Measurements from ENCODE around the gene PHYH. TPM values are rescaled to one million over a fixed set of nuclear protein-coding genes. Genes with fewer than 3 reads are reported as not detected.
"Not testable (repeated sequence)": the region's sequence is repeated elsewhere in the genome, so short reads cannot be mapped to it uniquely, and the experiment has no call there.

PHYH gene
- total and polyA plus RNA-seq, 11 donors: 58.1 to 181 (median 147) TPM

GRCh38 chr10:13253726-13254125 is 46.1 kb downstream of the PHYH start:
- Histone ChIP-seq H3K27me3 (no peaks in the 10 kb centered on the region), H3K27ac (no peak overlapping the region), H3K4me1 (no peaks in the 10 kb centered on the region), H3K9me3 (no peaks in the 10 kb centered on the region), H3K4me3 (no peak overlapping the region), H3K36me3 (no peaks in the 10 kb centered on the region)
- TF ChIP-seq CTCF (IDR thresholded peaks at IDR 0.05) (no peak), POLR2A (IDR thresholded peaks at IDR 0.05) (no peak)
- ATAC-seq: no peak
- intact Hi-C loops (cut with DNase I): no loop called here
- 86 to 94% (median 92%) methylated on average over 4 of the region's 4 CpGs for WGBS, 4 donors
- DNase-seq: no peak

DNA sequence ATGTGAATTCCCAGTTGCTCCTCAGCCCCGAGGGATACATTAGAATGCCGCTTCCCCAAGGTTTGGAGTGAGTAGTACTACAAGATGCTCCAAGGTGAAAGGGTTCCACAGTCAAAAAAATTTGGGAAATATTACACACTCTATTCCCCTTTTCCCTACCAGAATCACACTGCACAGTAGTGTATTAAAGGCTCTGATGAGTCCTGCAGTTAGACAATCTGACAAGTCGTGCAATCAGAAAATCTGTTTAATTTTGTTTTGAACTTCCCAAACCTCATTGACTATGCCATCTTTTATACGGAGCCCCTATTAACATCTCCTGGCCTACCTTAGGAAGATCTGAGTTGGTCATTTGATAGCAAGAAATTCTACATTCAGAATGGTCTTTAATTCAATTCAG is 52.1 kb downstream of the PHYH start:
- 89 to 94% (median 92%) methylated on average over 4 of the region's 4 CpGs for WGBS, 4 donors
- Histone ChIP-seq H3K36me3 (no peaks in the 10 kb centered on the region), H3K27me3 (no peaks in the 10 kb centered on the region), H3K4me1 (no peaks in the 10 kb centered on the region), H3K27ac (no peak overlapping the region), H3K4me3 (no peak overlapping the region), H3K9me3 (no peaks in the 10 kb centered on the region)
- no peak for ATAC-seq
- no peak for TF ChIP-seq POLR2A (IDR thresholded peaks at IDR 0.05)
- TF ChIP-seq CTCF (IDR thresholded peaks at IDR 0.05): no peak
- intact Hi-C loops (cut with DNase I): no loop called here
- DNase-seq: no peak

DNA sequence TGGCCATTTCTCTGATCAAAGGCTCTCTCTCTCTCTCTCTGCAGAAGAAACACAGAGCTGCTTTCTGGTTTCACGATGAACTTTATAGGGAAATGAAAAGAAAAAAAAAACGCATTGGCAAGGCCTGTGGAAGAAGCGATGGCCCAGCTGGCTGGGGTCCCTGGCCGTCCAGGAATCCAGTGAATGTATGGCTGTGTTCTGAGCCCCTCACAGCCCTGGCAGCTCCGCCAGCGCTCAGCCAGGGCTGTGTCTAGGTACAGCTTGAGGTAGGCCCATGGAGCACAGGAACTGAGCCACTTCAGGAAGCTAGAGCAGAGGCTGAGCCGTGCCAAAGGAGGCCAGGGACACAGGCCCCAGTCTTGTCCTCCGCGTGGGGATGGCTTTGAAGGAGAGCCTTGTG is 52.6 kb downstream of the PHYH start:
- TF ChIP-seq CTCF (IDR thresholded peaks at IDR 0.05): no peak
- no peak for ATAC-seq
- Histone ChIP-seq H3K9me3 (no peaks in the 10 kb centered on the region), H3K36me3 (no peaks in the 10 kb centered on the region), H3K4me3 (no peak overlapping the region), H3K27me3 (no peaks in the 10 kb centered on the region), H3K27ac (no peak overlapping the region), H3K4me1 (no peaks in the 10 kb centered on the region)
- WGBS, 4 donors: 76 to 82% (median 79%) methylated on average over 8 to 9 of the region's 9 CpGs
- DNase-seq: no peak
- intact Hi-C loops (cut with DNase I): no loop called here

DNA sequence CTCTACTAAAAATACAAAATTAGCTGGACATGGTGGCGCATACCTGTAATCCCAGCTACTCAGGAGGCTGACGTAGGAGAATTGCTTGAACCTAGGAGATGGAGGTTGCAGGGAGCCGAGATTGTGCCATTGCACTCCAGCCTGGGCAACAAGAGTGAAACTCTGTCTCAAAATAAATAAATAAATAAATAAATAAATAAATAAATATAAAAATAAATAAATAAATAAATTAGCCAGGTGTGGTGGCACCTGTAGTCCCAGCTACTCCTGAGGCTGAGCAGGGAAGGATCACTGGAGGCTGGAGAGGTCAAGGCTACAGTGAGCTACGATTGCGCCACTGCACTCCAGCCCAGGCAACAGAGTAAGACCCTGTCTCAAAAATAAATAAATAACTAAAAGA is 57.6 kb downstream of the PHYH start:
- H3K27ac ChIP-seq; H3K4me1 ChIP-seq; intact Hi-C loops (cut with DNase I); H3K27me3 ChIP-seq; H3K4me3 ChIP-seq; H3K9me3 ChIP-seq; ATAC-seq; DNase-seq; H3K36me3 ChIP-seq: not testable (repeated sequence)
- 89 to 97% (median 93%) methylated on average over 5 of the region's 5 CpGs for WGBS, 4 donors

- no peak overlapping the region for H3K27ac ChIP-seq
- DNase-seq: no peak
Observed at GRCh38 chr10:13241613-13242012, 58.3 kb downstream of the PHYH start.

More at GRCh38 chr10:13241613-13242012, 58.3 kb downstream of the PHYH start:
- Histone ChIP-seq H3K27me3 (no peaks in the 10 kb centered on the region), H3K36me3 (no peaks in the 10 kb centered on the region), H3K4me1 (no peaks in the 10 kb centered on the region), H3K4me3 (no peak overlapping the region), H3K9me3 (no peaks in the 10 kb centered on the region)
- WGBS, 4 donors: 82 to 93% (median 88%) methylated on average over 3 of the region's 3 CpGs
- intact Hi-C loops (cut with DNase I): no loop called here
- TF ChIP-seq CTCF (IDR thresholded peaks at IDR 0.05) (no peak), POLR2A (IDR thresholded peaks at IDR 0.05) (no peak)
- ATAC-seq: no peak

Measured in heart left ventricle (tissue), 16 donors.